ENCODE measurements around the gene ZNF398.

DNA sequence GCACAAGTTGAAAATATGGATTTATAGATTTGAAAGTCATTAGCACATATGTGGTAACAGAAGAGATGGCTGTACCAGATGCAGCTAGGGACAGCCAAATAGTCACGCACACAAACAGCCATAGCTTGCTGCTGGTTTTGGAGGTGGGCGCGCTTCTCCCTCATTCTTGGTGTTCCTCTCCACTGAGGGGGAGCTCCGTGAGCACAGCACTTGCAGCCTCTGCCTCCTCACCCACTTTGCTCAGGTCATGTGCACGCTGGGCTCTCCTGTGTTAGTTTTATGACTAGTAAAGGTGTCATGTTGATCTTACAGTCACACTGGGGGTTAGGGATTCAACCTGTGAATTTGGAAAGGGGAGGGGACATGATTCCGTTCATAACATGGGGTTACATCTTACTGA, 48.2 kb upstream of the ZNF398 start:
- TF ChIP-seq CTCF (conservative IDR thresholded peaks at IDR 0.05; ENCODE audit: low read length) (no peak), EZH2phosphoT487 (IDR thresholded peaks at IDR 0.05; ENCODE audit: borderline replicate concordance, low read depth, low read length) (no peak)

All from OCI-LY7 (cell line).